ENCODE measurements around the gene BCL2L13.

DNA sequence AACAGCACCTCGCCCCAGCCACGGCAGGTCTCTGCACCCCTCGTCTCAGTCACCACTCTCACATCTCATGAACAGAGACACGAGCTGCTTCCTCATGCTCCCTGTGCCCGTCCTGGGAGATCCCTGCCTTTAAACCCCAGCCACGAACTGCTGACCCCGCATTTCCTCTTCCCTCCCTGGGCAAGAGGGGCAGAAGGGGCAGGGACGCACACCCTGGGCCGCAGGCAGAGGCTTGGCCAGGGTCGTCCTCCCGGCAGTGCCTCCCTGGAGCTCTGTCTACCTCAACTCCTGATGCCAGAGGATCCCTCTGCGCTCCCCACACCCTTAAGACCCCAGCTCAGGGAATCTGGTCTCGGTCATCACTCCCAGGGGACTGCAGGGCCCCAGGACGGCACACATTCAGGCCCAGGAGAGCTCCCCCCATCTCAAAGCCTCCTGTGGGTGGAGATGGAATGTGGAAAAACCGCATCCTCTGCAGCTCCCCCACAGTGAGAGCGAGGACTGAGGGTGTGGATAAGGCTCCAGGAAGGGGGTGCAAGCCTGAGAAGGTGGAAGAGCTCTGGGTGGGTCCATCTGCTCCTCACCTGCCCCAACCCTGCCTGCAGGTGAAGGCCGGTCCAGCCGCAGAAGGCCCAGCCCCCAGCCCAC, 134.5 kb downstream of the BCL2L13 start:
- TF ChIP-seq, protein P1, sequence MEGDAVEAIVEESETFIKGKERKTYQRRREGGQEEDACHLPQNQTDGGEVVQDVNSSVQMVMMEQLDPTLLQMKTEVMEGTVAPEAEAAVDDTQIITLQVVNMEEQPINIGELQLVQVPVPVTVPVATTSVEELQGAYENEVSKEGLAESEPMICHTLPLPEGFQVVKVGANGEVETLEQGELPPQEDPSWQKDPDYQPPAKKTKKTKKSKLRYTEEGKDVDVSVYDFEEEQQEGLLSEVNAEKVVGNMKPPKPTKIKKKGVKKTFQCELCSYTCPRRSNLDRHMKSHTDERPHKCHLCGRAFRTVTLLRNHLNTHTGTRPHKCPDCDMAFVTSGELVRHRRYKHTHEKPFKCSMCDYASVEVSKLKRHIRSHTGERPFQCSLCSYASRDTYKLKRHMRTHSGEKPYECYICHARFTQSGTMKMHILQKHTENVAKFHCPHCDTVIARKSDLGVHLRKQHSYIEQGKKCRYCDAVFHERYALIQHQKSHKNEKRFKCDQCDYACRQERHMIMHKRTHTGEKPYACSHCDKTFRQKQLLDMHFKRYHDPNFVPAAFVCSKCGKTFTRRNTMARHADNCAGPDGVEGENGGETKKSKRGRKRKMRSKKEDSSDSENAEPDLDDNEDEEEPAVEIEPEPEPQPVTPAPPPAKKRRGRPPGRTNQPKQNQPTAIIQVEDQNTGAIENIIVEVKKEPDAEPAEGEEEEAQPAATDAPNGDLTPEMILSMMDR (IDR thresholded peaks at IDR 0.05): no peak
- TF ChIP-seq POLR2A (IDR thresholded peaks at IDR 0.05): no peak
